ENCODE results near the gene KIF19.

DNA sequence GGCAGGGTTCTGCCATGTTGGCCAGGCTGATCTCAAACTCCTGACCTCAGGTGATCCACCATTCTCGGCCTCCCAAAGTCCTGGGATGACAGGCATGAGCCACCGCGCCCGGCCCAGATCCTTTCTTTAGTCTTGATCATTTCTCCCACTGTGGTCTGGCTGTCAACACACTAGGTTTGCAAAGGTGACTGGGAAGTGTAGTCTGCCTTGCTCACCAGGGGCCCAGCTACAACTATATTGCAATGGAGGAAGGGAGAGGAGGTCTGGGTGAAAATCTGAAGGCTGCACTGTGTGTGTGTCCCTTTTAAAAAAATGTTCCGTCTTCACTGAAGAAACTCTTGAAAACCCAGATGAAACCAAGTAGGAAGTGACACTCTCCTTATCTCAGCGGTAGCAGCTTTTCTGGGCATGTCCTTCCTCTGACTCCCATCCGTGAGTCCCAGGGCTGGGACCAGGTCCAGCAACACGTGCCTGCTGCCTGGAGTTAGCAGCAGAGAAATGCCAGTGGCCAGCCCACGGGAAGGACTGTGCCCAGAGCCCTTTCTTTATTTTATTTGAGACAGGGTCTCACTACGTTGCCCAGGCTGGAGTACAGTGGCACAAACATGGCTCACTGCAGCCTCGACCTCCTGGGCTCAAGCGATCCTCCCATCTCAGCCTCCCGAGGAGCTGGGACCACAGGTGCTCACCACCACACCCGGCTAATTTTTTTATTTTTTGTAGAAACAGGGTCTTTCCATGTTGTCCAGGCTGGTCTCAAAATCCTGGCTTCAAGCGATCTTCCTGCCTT lies 17.8 kb upstream of the KIF19 start:
- TF ChIP-seq YY1 (IDR thresholded peaks at IDR 0.05), result no peak
- TF ChIP-seq, protein P1, sequence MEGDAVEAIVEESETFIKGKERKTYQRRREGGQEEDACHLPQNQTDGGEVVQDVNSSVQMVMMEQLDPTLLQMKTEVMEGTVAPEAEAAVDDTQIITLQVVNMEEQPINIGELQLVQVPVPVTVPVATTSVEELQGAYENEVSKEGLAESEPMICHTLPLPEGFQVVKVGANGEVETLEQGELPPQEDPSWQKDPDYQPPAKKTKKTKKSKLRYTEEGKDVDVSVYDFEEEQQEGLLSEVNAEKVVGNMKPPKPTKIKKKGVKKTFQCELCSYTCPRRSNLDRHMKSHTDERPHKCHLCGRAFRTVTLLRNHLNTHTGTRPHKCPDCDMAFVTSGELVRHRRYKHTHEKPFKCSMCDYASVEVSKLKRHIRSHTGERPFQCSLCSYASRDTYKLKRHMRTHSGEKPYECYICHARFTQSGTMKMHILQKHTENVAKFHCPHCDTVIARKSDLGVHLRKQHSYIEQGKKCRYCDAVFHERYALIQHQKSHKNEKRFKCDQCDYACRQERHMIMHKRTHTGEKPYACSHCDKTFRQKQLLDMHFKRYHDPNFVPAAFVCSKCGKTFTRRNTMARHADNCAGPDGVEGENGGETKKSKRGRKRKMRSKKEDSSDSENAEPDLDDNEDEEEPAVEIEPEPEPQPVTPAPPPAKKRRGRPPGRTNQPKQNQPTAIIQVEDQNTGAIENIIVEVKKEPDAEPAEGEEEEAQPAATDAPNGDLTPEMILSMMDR (IDR thresholded peaks at IDR 0.05; ENCODE audit: low read depth, low read length, missing input control), result no peak

Measured in liver (tissue), 2 donors.